ENCODE measurements around the gene KMT2A.

KMT2A gene

DNA sequence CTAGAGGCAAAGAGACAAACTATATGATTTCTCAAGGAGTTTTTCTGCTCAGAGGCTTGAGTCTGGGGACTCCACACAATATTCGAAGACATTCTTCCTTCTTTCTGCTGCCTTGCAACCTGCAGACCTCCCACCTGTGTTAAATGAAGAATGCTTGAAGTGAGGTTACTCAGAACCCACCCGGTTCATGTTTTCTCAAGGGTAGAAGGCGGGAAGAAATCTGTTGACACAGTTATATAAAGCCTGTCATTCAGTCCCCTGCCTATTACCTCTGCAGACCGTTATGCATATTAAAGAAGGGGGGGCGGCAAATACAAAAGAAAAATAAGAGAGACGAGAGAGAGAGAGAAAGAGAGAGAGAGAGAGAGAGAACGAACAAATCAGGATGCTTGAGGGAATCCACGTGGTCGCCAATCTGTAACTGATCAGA lies 2.2 kb upstream of the KMT2A start:
- no peak overlapping the region for H3K27ac ChIP-seq
- TF ChIP-seq, protein P1, sequence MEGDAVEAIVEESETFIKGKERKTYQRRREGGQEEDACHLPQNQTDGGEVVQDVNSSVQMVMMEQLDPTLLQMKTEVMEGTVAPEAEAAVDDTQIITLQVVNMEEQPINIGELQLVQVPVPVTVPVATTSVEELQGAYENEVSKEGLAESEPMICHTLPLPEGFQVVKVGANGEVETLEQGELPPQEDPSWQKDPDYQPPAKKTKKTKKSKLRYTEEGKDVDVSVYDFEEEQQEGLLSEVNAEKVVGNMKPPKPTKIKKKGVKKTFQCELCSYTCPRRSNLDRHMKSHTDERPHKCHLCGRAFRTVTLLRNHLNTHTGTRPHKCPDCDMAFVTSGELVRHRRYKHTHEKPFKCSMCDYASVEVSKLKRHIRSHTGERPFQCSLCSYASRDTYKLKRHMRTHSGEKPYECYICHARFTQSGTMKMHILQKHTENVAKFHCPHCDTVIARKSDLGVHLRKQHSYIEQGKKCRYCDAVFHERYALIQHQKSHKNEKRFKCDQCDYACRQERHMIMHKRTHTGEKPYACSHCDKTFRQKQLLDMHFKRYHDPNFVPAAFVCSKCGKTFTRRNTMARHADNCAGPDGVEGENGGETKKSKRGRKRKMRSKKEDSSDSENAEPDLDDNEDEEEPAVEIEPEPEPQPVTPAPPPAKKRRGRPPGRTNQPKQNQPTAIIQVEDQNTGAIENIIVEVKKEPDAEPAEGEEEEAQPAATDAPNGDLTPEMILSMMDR (conservative IDR thresholded peaks at IDR 0.05; ENCODE audit: low read depth), result no peak
- DNase-seq (ENCODE audit: low spot score), result no peak
- ChIA-PET POLR2A (ENCODE audit: low non-redundant PET) (no interaction called here), CTCF (interaction anchor here (0.6 kb wide), 1 partner anchor 78 kb away, joined by 3 read pairs; no protein-coding TSS in a partner anchor)

DNA sequence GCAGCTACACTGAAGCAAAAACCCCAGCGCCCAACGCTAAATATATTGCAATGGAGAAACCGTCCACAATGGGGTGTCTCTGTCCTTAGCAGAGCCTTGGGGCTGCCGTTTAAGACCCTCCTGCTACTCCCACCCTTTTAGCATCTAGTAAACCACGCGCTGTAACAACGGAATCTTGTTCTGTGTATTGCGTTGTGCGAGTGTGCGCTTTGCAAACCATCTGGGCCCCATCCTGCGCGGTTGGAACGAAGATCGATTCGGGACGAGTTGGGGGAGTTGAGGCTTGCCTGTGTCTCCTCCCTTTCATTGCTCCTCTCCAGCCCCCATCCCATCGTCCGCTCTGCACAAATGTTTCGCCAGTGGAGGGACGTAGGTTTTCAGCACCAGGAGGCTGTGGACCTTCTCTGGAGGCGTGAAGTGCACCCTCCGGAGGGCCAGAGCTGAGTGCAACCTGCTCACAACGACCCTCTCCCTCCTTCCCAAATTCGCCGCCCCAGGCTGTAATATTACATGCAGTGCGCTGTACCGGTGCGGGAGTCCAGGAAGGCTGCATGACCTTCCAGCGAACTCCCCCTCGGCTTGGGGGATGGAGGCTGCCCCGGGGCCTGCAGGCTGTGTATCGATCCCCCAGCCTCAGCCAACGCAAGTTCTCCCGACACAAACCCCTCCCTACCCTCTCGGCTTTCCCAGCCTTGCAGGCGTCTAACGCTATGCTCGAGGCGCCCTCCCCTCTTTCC lies 1.6 kb upstream of the KMT2A start:
- CTCF ChIA-PET, result interaction anchor here (0.6 kb wide), 1 partner anchor 79 kb away, joined by 3 read pairs; no protein-coding TSS in a partner anchor
- H3K27ac ChIP-seq, result peak overlapping the region; percentile 96
- POLR2A ChIA-PET (ENCODE audit: low non-redundant PET), result no interaction called here
- DNase-seq (ENCODE audit: low spot score), result peak; percentile 20
- TF ChIP-seq, protein P1 (conservative IDR thresholded peaks at IDR 0.05; ENCODE audit: low read depth), result no peak

DNA sequence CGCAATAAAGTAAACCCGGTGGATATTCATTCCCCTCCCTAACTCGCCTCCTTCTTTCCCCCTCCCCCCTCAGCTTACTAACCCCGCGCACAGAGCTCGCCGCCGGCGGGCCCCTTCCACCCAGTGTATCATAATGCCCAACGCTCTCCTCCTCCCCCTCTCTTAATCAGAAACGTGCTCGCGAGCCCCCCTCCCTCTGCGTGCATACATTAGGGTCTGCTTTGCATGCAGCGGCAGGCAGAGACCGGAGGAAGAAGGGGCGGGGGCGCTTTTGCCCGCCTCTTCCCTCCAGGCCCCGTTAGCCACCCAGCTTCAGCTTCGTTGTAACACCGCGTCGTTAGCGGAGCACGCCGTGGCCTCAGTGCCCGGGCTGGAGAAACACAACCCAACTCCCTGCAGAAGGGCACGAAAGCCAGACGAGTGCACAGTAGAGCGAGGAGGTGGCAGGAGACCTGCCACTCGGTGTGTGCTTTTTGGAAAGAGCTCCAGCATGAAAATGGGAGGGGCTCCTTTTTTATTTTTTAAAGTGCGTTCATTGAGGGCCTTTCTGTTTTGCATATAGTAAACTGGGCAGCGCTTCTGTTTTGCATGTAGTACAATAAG lies 901 bp upstream of the KMT2A start:
- POLR2A ChIA-PET (ENCODE audit: low non-redundant PET), result no interaction called here

DNA sequence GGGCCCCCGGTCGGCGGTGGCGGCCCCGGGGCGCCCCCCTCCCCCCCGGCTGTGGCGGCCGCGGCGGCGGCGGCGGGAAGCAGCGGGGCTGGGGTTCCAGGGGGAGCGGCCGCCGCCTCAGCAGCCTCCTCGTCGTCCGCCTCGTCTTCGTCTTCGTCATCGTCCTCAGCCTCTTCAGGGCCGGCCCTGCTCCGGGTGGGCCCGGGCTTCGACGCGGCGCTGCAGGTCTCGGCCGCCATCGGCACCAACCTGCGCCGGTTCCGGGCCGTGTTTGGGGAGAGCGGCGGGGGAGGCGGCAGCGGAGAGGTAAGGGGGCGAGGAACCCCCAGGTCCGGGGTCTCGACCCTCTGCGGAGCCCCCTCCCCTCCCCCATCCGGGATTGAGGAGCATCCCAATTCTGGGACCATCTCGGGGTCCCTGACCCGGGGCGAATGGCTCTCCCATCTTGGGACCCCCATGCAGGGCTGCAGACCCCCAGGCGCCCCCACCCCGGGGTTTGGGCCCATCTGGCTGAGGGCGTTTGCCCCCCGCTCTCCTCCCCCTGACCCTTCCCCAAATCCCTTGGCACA lies 431 bp downstream of the KMT2A start:
- CTCF ChIA-PET, result no interaction called here
- peak; percentile 37 for DNase-seq (ENCODE audit: low spot score)
- POLR2A ChIA-PET (ENCODE audit: low non-redundant PET), result no interaction called here
- TF ChIP-seq, protein P1 (conservative IDR thresholded peaks at IDR 0.05; ENCODE audit: low read depth), result no peak
- peak overlapping the region; percentile 96 for H3K27ac ChIP-seq

More for the DNA sequence above, 901 bp upstream of the KMT2A start:
- H3K27ac ChIP-seq, result peak overlapping the region; percentile 96
- peak; percentile 37 for DNase-seq (ENCODE audit: low spot score)
- TF ChIP-seq, protein P1 (conservative IDR thresholded peaks at IDR 0.05; ENCODE audit: low read depth), result no peak
- CTCF ChIA-PET, result interaction anchor here (0.8 kb wide), 1 partner anchor 12 kb away, joined by 4 read pairs; no protein-coding TSS in a partner anchor

DNA sequence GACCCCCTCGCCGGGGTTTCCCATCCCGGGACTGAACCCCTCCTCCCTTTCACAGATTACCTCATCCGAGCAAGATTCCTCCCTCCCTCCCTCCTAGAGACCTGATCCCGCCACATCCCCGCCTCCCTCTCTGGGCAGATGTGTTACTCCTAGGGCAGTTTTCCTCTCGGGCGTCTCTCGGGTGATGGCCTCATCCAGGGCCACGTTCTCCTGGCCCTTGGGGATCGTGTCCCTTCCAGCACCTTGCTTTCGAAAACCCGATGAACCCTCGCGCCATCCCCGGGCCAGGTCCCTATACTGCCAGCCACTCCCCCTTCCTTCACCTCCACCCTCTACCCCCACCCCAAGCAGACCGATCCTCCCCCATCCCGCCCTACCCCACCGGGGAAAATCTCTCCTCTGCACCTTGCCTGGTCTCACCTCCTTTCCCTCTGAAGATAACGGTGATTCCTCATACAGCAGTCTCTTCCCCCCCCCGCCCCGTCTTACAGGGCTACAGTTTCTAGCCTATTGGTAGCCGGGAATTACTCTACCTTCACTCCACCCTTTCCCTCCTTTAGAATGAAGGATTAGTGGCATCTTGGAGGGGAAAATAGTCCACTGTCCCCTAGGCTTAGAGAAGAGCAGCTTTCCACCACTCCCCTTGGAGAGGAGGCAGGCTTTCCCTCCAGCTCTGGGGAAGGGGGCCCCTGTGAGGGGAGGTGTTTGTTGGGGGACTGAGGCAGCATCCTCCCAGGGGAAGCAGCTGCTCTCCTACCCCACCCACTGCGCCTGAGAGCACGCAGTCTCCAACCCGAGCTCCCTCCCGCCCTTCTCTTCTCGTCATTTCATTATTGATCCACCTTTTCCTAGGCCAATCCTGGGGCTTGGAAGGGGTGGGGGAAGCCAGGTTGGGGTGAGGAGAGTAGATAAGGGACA lies 1.2 kb downstream of the KMT2A start:
- TF ChIP-seq, protein P1 (conservative IDR thresholded peaks at IDR 0.05; ENCODE audit: low read depth), result no peak
- POLR2A ChIA-PET (ENCODE audit: low non-redundant PET), result no interaction called here
- peak overlapping the region; percentile 96 for H3K27ac ChIP-seq
- DNase-seq (ENCODE audit: low spot score), result peak; percentile 64
- CTCF ChIA-PET, result interaction anchor here (0.5 to 0.8 kb wide), 4 partner anchors 13 to 50 kb away, joined by 3 to 7 read pairs (median 4); no protein-coding TSS in a partner anchor
